ENCODE data around the gene OSBPL7.

Gene OSBPL7

GRCh38 chr17:47810901-47811635 lies 10.5 kb downstream of the OSBPL7 start:
- Histone ChIP-seq H3K4me3 (ENCODE audit: low read depth in 1 of 2, low read length in 2 of 2) (no peak overlapping the region), H3K4me1 (ENCODE audit: control insufficient read depth in 1 of 2, insufficient read depth in 2 of 2, low read length in 2 of 2) (no peaks in the 10 kb centered on the region), H3K36me3 (ENCODE audit: control insufficient read depth in 1 of 2, insufficient read depth in 2 of 2, low read length in 2 of 2) (peaks cover 48 to 67% of the 10 kb centered on the region in 2 donors), H3K27me3 (ENCODE audit: low read depth, low read length) (no peaks in the 10 kb centered on the region), H3K27ac (ENCODE audit: low read length) (peak overlapping the region; percentile 63), H3K9me3 (ENCODE audit: control insufficient read depth in 1 of 2, low read length in 2 of 2) (no peaks in the 10 kb centered on the region)

GRCh38 chr17:47810200-47810821 lies 11.3 kb downstream of the OSBPL7 start:
- Histone ChIP-seq H3K4me1 (ENCODE audit: control insufficient read depth in 1 of 2, insufficient read depth in 2 of 2, low read length in 2 of 2) (no peaks in the 10 kb centered on the region), H3K4me3 (ENCODE audit: low read depth in 1 of 2, low read length in 2 of 2) (no peak overlapping the region), H3K9me3 (ENCODE audit: control insufficient read depth in 1 of 2, low read length in 2 of 2) (no peaks in the 10 kb centered on the region), H3K27ac (ENCODE audit: low read length) (peak overlapping the region; percentile 63), H3K27me3 (ENCODE audit: low read depth, low read length) (no peaks in the 10 kb centered on the region), H3K36me3 (ENCODE audit: control insufficient read depth in 1 of 2, insufficient read depth in 2 of 2, low read length in 2 of 2) (peaks cover 40 to 61% of the 10 kb centered on the region in 2 donors)

GRCh38 chr17:47808830-47809480 lies 12.6 kb downstream of the OSBPL7 start:
- Histone ChIP-seq H3K4me3 (ENCODE audit: low read depth in 1 of 2, low read length in 2 of 2) (no peak overlapping the region), H3K27ac (ENCODE audit: low read length) (no peak overlapping the region), H3K9me3 (ENCODE audit: control insufficient read depth in 1 of 2, low read length in 2 of 2) (no peaks in the 10 kb centered on the region), H3K36me3 (ENCODE audit: control insufficient read depth in 1 of 2, insufficient read depth in 2 of 2, low read length in 2 of 2) (peaks cover 34 to 51% of the 10 kb centered on the region in 2 donors), H3K4me1 (ENCODE audit: control insufficient read depth in 1 of 2, insufficient read depth in 2 of 2, low read length in 2 of 2) (no peaks in the 10 kb centered on the region), H3K27me3 (ENCODE audit: low read depth, low read length) (no peaks in the 10 kb centered on the region)

- no peaks in the 10 kb centered on the region for H3K4me1 ChIP-seq (ENCODE audit: control insufficient read depth in 1 of 2, insufficient read depth in 2 of 2, low read length in 2 of 2)
- H3K36me3 ChIP-seq (ENCODE audit: control insufficient read depth in 1 of 2, insufficient read depth in 2 of 2, low read length in 2 of 2) = peaks cover 34 to 46% of the 10 kb centered on the region in 2 donors
- no peak overlapping the region for H3K4me3 ChIP-seq (ENCODE audit: low read depth in 1 of 2, low read length in 2 of 2)
- H3K27me3 ChIP-seq (ENCODE audit: low read depth, low read length) = no peaks in the 10 kb centered on the region
- H3K9me3 ChIP-seq (ENCODE audit: control insufficient read depth in 1 of 2, low read length in 2 of 2) = no peaks in the 10 kb centered on the region
- H3K27ac ChIP-seq (ENCODE audit: low read length) = no peak overlapping the region
Observed at GRCh38 chr17:47808036-47808829, 13.4 kb downstream of the OSBPL7 start.

DNA sequence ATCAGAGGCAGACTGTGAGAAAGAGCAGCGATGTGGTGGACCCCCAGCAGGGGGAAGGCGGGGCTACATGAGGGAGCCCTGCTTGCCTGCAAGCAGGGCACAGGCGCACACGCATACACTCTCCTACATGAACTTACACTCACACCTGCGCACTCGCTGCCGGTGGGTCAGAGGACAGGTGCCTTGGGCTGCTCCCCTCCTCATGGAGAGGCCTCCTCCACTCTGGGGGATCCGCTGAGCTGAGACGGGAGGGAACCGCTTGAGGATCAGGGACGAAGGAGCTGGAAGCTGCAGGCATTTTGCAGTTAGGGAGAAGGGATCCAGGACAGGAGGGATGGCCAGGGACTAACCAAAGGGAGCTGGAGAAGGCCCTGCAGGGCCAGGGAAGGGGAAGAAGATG lies 14.2 kb downstream of the OSBPL7 start:
- H3K4me1 ChIP-seq (ENCODE audit: control insufficient read depth in 1 of 2, insufficient read depth in 2 of 2, low read length in 2 of 2) = no peaks in the 10 kb centered on the region
- no peaks in the 10 kb centered on the region for H3K27me3 ChIP-seq (ENCODE audit: low read depth, low read length)
- peaks cover 28 to 39% of the 10 kb centered on the region in 2 donors for H3K36me3 ChIP-seq (ENCODE audit: control insufficient read depth in 1 of 2, insufficient read depth in 2 of 2, low read length in 2 of 2)
- no peak overlapping the region for H3K4me3 ChIP-seq (ENCODE audit: low read depth in 1 of 2, low read length in 2 of 2)
- no peaks in the 10 kb centered on the region for H3K9me3 ChIP-seq (ENCODE audit: control insufficient read depth in 1 of 2, low read length in 2 of 2)
- H3K27ac ChIP-seq (ENCODE audit: low read length) = no peak overlapping the region

DNA sequence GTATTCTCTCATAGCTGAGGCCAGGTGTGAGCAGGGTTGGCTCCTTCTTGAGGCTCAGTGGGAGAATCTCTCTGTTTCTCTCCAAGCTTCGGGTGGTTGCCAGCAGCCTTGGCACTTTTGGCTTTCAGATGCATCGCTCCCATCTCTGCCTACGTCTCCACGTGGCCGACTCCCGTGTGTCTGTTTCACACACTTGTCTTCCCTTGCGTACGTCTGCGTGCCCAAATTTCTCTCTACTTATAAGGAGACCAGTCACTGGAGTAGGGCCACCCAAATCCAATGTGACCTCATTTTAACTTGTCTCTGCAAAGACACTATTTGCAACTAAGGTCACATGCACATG lies 14.7 kb downstream of the OSBPL7 start:
- Histone ChIP-seq H3K4me3 (ENCODE audit: low read depth in 1 of 2, low read length in 2 of 2) (no peak overlapping the region), H3K36me3 (ENCODE audit: control insufficient read depth in 1 of 2, insufficient read depth in 2 of 2, low read length in 2 of 2) (peaks cover 28 to 37% of the 10 kb centered on the region in 2 donors), H3K27ac (ENCODE audit: low read length) (no peak overlapping the region), H3K27me3 (ENCODE audit: low read depth, low read length) (no peaks in the 10 kb centered on the region), H3K9me3 (ENCODE audit: control insufficient read depth in 1 of 2, low read length in 2 of 2) (no peaks in the 10 kb centered on the region), H3K4me1 (ENCODE audit: control insufficient read depth in 1 of 2, insufficient read depth in 2 of 2, low read length in 2 of 2) (no peaks in the 10 kb centered on the region)

- Histone ChIP-seq H3K27ac (ENCODE audit: low read length) (no peak overlapping the region), H3K36me3 (ENCODE audit: control insufficient read depth in 1 of 2, insufficient read depth in 2 of 2, low read length in 2 of 2) (peaks cover 28 to 37% of the 10 kb centered on the region in 2 donors), H3K4me3 (ENCODE audit: low read depth in 1 of 2, low read length in 2 of 2) (no peak overlapping the region), H3K27me3 (ENCODE audit: low read depth, low read length) (no peaks in the 10 kb centered on the region), H3K9me3 (ENCODE audit: control insufficient read depth in 1 of 2, low read length in 2 of 2) (no peaks in the 10 kb centered on the region), H3K4me1 (ENCODE audit: control insufficient read depth in 1 of 2, insufficient read depth in 2 of 2, low read length in 2 of 2) (no peaks in the 10 kb centered on the region)
Observed at GRCh38 chr17:47806026-47806912, 15.3 kb downstream of the OSBPL7 start.

- Histone ChIP-seq H3K4me1 (ENCODE audit: control insufficient read depth in 1 of 2, insufficient read depth in 2 of 2, low read length in 2 of 2) (no peaks in the 10 kb centered on the region), H3K27ac (ENCODE audit: low read length) (no peak overlapping the region), H3K4me3 (ENCODE audit: low read depth in 1 of 2, low read length in 2 of 2) (no peak overlapping the region), H3K27me3 (ENCODE audit: low read depth, low read length) (no peaks in the 10 kb centered on the region), H3K36me3 (ENCODE audit: control insufficient read depth in 1 of 2, insufficient read depth in 2 of 2, low read length in 2 of 2) (peaks cover 26 to 31% of the 10 kb centered on the region in 2 donors), H3K9me3 (ENCODE audit: control insufficient read depth in 1 of 2, low read length in 2 of 2) (no peaks in the 10 kb centered on the region)
Observed at GRCh38 chr17:47804461-47804860, 17.1 kb downstream of the OSBPL7 start.

DNA sequence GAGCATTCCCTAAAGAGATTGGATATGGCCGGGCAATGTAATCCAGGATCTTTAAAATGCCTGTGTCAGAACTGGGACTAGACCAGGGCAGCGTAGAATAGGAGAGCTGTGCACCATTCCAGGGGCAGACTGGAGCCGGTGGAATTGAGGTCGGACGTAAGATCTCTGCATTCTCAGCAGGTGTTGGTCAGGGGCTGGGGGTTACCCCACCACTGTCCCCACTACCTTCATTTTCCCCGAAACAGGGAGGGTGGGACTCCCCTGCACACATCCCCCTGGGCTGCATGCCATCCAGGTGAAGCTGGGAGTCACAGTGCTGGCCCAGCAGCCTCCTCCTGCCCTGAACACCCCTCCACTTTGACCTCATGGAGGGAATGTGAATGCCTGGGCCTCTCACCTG lies 17.8 kb downstream of the OSBPL7 start:
- Histone ChIP-seq H3K27me3 (ENCODE audit: low read depth, low read length) (no peaks in the 10 kb centered on the region), H3K27ac (ENCODE audit: low read length) (no peak overlapping the region), H3K36me3 (ENCODE audit: control insufficient read depth in 1 of 2, insufficient read depth in 2 of 2, low read length in 2 of 2) (peaks cover 18 to 24% of the 10 kb centered on the region in 2 donors), H3K4me1 (ENCODE audit: control insufficient read depth in 1 of 2, insufficient read depth in 2 of 2, low read length in 2 of 2) (no peaks in the 10 kb centered on the region), H3K4me3 (ENCODE audit: low read depth in 1 of 2, low read length in 2 of 2) (no peak overlapping the region), H3K9me3 (ENCODE audit: control insufficient read depth in 1 of 2, low read length in 2 of 2) (no peaks in the 10 kb centered on the region)

DNA sequence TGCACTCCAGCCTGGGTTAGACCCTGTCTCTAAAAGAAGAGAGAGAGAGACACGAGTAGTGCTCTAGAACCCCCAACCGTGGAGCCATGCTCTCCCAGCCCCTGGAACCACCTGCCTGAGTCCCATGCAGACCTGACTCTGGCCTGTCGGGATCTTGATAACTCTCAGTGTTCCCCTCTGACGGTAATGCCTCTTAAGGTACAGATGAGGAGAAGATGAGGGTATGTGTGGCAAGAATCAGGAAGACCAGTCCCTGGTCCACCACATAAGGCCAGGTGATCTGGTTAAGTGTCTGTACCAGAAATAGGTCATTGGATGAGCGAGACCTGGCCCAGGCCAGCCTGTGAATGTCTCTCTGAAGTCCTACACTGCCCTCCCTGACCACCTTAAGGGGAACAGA lies 18.4 kb downstream of the OSBPL7 start:
- Histone ChIP-seq H3K27ac (ENCODE audit: low read length) (no peak overlapping the region), H3K27me3 (ENCODE audit: low read depth, low read length) (no peaks in the 10 kb centered on the region), H3K4me3 (ENCODE audit: low read depth in 1 of 2, low read length in 2 of 2) (no peak overlapping the region), H3K9me3 (ENCODE audit: control insufficient read depth in 1 of 2, low read length in 2 of 2) (no peaks in the 10 kb centered on the region), H3K4me1 (ENCODE audit: control insufficient read depth in 1 of 2, insufficient read depth in 2 of 2, low read length in 2 of 2) (no peaks in the 10 kb centered on the region), H3K36me3 (ENCODE audit: control insufficient read depth in 1 of 2, insufficient read depth in 2 of 2, low read length in 2 of 2) (peaks cover 13 to 18% of the 10 kb centered on the region in 2 donors)

Data from muscle layer of duodenum (tissue), 2 donors.